HepG2 (cell line): Measurements from ENCODE around the gene DOHH. TPM values are rescaled to one million over a fixed set of nuclear protein-coding genes. Genes with fewer than 3 reads are reported as not detected.
A peak's percentile ranks its signal among the peaks of the same experiment; 100 is the strongest.

Experiments used
- ATAC-seq: fragments of 200-7000 bp; cut with Tn5 transposase; 3 replicates; pipeline ENCODE4 v1.9.1; 2020; ENCODE audit warnings: mild to moderate bottlenecking, moderate library complexity
- BruUV-seq: library from RNA; stranded (reverse); fragments of 400-500 nt; replicated peaks from 2 replicates; lab custom pipeline; 2021; lab: Mats Ljungman, UMichigan
- CTCF ChIA-PET: fragments of 300-600 bp; formaldehyde crosslinking; extraction: SDS; loops from one replicate; lab custom pipeline; 2021; ENCODE audit warnings: low total read pairs, inconsistent platforms, low intra/inter-chr PET ratio; lab: Yijun Ruan, JAX
- POLR2A ChIA-PET: fragments of 350-600 bp; sonication (Branson Sonifier 250); formaldehyde crosslinking; loops from one replicate; lab custom pipeline; 2020; ENCODE audit warnings: antibody characterized with exemption, inconsistent platforms; lab: Yijun Ruan, JAX
- DNase-seq: peaks from one replicate; pipeline ENCODE4 v3.0.0-alpha.2; 2015; ENCODE audit warnings: low spot score
- FAIRE-seq: peaks from 3 replicates; lab custom pipeline; 2011; peaks lifted over from hg19 to GRCh38; lab: Jason Lieb, UNC
- H2AFZ ChIP-seq: one replicate; pipeline ENCODE4 v1.6.1; 2011; ENCODE audit warnings: low read length, inconsistent platforms
- H3K27ac ChIP-seq: fragments of 300-600 bp; 3 replicates; pipeline ENCODE4 v1.8.0; 2011; ENCODE audit warnings: mixed run types, mild to moderate bottlenecking, mixed read lengths, low read length, inconsistent platforms; ENCODE audit not compliant: insufficient read depth; ENCODE audit errors: extremely low read length
- H3K27me3 ChIP-seq, 2 experiments: fragments of 200-600 bp in 1 of 2; 2 replicates in 1 of 2; 3 replicates in 1 of 2; pipeline versions ENCODE4 v1.6.0 to v1.8.0; 2011; ENCODE audit warnings: low read length in 2 of 2, mild to moderate bottlenecking in 2 of 2, moderate library complexity in 2 of 2, inconsistent platforms in 1 of 2; ENCODE audit not compliant: insufficient read depth in 2 of 2, control insufficient read depth in 1 of 2
- H3K36me3 ChIP-seq, 2 experiments: fragments of 200-600 bp in 1 of 2; replicated peaks in 1 of 2; 2 replicates in 1 of 2; 3 replicates in 1 of 2; pipeline versions ENCODE4 v1.5.1 to v1.8.0; 2011; ENCODE audit warnings: low read length in 2 of 2, inconsistent platforms in 1 of 2; ENCODE audit not compliant: insufficient read depth in 2 of 2, control insufficient read depth in 1 of 2
- H3K4me1 ChIP-seq: 2 replicates; pipeline ENCODE4 v1.5.1; 2012; ENCODE audit warnings: low read length, inconsistent platforms; ENCODE audit not compliant: insufficient read depth
- H3K4me2 ChIP-seq: 2 replicates; pipeline ENCODE4 v1.6.0; 2011; ENCODE audit warnings: low read depth, low read length, inconsistent platforms
- H3K4me3 ChIP-seq, 3 experiments: fragments of 200-600 bp in 1 of 3; sonication (generic), shearing (Covaris generic) in 1 of 3; replicated peaks in 1 of 3; 2 replicates each; pipeline ENCODE4 v1.5.1; 2011 to 2016; ENCODE audit warnings: low read length in 3 of 3, inconsistent platforms in 2 of 3, low read depth in 2 of 3, mild to moderate bottlenecking in 2 of 3, control low read depth in 1 of 3, mixed read lengths in 1 of 3; ENCODE audit not compliant: insufficient read depth in 1 of 3
- H3K79me2 ChIP-seq: one replicate; pipeline ENCODE4 v1.6.1; 2011; ENCODE audit warnings: low read length, inconsistent platforms; ENCODE audit not compliant: insufficient read depth
- H3K9ac ChIP-seq: 2 replicates; pipeline ENCODE4 v1.6.0; 2011; ENCODE audit warnings: mild to moderate bottlenecking, low read depth, low read length, inconsistent platforms; ENCODE audit not compliant: insufficient read depth
- H3K9me3 ChIP-seq: 2 replicates; pipeline ENCODE4 v1.5.1; 2012; ENCODE audit warnings: mild to moderate bottlenecking, low read length
- H4K20me1 ChIP-seq: 2 replicates; pipeline ENCODE4 v1.6.0; 2011; ENCODE audit warnings: inconsistent platforms, mild to moderate bottlenecking, low read length, moderate library complexity; ENCODE audit not compliant: insufficient read depth
- ATF2 ChIP-seq: sonication (generic); formaldehyde crosslinking; IDR thresholded peaks from 2 replicates; pipeline ENCODE4 v1.4.0; 2020; ENCODE audit warnings: missing genetic modification reagents
- CEBPB ChIP-seq: IDR thresholded peaks from 2 replicates; pipeline ENCODE4 v1.6.1; 2011; ENCODE audit warnings: low read depth, low read length, improper control_type of control experiment, borderline replicate concordance
- CEBPG ChIP-seq: IDR thresholded peaks from 2 replicates; pipeline ENCODE4 v1.6.1; 2016
- GATAD2A ChIP-seq: IDR thresholded peaks from 2 replicates; pipeline ENCODE4 v1.6.1; 2016
- GFI1 ChIP-seq: sonication (generic); formaldehyde crosslinking; IDR thresholded peaks from 2 replicates; pipeline ENCODE4 v1.5.0; 2020; ENCODE audit warnings: missing genetic modification reagents, mild to moderate bottlenecking, borderline replicate concordance
- HNRNPL ChIP-seq: fragments of 200-400 bp; formaldehyde crosslinking; IDR thresholded peaks from 2 replicates; pipeline ENCODE4 v1.6.1; 2017; ENCODE audit warnings: mild to moderate bottlenecking, low read depth, low read length
- KLF11 ChIP-seq: IDR thresholded peaks from 2 replicates; pipeline ENCODE4 v1.6.1; 2016; ENCODE audit warnings: missing compliant biosample characterization
- TOPORS ChIP-seq: sonication (generic); formaldehyde crosslinking; IDR thresholded peaks from 2 replicates; pipeline ENCODE4 v1.8.0; 2023; ENCODE audit warnings: mild to moderate bottlenecking, missing genetic modification reagents
- ZNF121 ChIP-seq: sonication (generic); formaldehyde crosslinking; IDR thresholded peaks from 2 replicates; pipeline ENCODE4 v1.5.0; 2020; ENCODE audit warnings: mild to moderate bottlenecking, missing genetic modification reagents
- ZNF136 ChIP-seq: sonication (generic); formaldehyde crosslinking; IDR thresholded peaks from 2 replicates; pipeline ENCODE4 v1.8.1; 2022; ENCODE audit warnings: low read depth, mild to moderate bottlenecking, moderate library complexity, missing genetic modification reagents
- ZNF687 ChIP-seq: sonication (generic); formaldehyde crosslinking; IDR thresholded peaks from 2 replicates; pipeline ENCODE4 v1.5.1; 2020; ENCODE audit warnings: mild to moderate bottlenecking, missing genetic modification reagents, moderate library complexity
- WGBS: methylation state at CpG from one replicate; pipeline ENCODE4 v1.1.6; 2017; ENCODE audit warnings: low lambda C conversion rate; 5-methylcytosine and 5-hydroxymethylcytosine counted together
- in situ Hi-C: cut with HindIII; loops from 2 replicates; pipeline ENCODE4 v1.10.0; 2017; ENCODE audit warnings: low pct_unique_long_range_greater_than_20kb; ENCODE audit not compliant: extremely low pct_ligation_motif_present
- intact Hi-C: fragments of 100-400 bp; cut with micrococcal nuclease; formaldehyde crosslinking; loops from one replicate; pipeline ENCODE4 v1.10.0; 2022; ENCODE audit not compliant: unreplicated experiment
- polyA plus RNA-seq, 8 experiments: library from polyadenylated mRNA; depleted of rRNA in 3 of 8; stranded (reverse) in 7 of 8; unstranded in 1 of 8; fragments of >200 nt; fragmentation: Illumina TruSeq in 4 of 8; extraction: Trizol in 4 of 8; gene quantifications; 2 replicates each; pipeline versions ENCODE4 v1.2.1 to v1.2.3, GENCODE V29; 2011 to 2016; ENCODE audit warnings: low read depth in 4 of 8, missing spikeins in 1 of 8, mixed read lengths in 1 of 8; ENCODE audit not compliant: insufficient read depth in 1 of 8
- total RNA-seq, 5 experiments: library from RNA; depleted of rRNA; stranded (reverse); fragments of >200 nt; fragmentation: Illumina TruSeq; extraction: Trizol; gene quantifications; 2 replicates each; pipeline ENCODE4 v1.2.3, GENCODE V29; 2016; ENCODE audit warnings: low read depth in 1 of 5

Gene DOHH
- total and polyA plus RNA-seq, 2 of the 13 experiments (the other 11 are each of a cell fraction or from before 2014, with no cell fraction given): 3.5 to 13.7 TPM

GRCh38 chr19:3517638-3518037 lies 17.2 kb upstream of the DOHH start:
- CTCF ChIA-PET: no interaction called here
- ATAC-seq (no peak), FAIRE-seq (no peak), DNase-seq (no peak)
- Histone ChIP-seq H3K9ac (no peak overlapping the region), H2AFZ (no peak overlapping the region), H3K36me3 (peaks cover 10 to 29% of the 10 kb centered on the region in 2 experiments; a peak in 4 of 5 replicates), H3K27me3 (no peaks in the 10 kb centered on the region), H3K4me1 (peaks cover 15% of the 10 kb centered on the region), H3K9me3 (no peaks in the 10 kb centered on the region), H4K20me1 (peaks cover 34% of the 10 kb centered on the region; the same call in 1 of the 2 replicates), H3K4me3 (no peak overlapping the region), H3K79me2 (peaks cover 51% of the 10 kb centered on the region), H3K4me2 (no peak overlapping the region), H3K27ac (no peak overlapping the region)
- in situ Hi-C loops (no loop called here), intact Hi-C loops (no loop called here)
- POLR2A ChIA-PET: no interaction called here
- 88% methylated on average over 2 of the region's 2 CpGs for WGBS
- no TSS peak for BruUV-seq
- TF ChIP-seq CEBPG (peak; percentile 34), ZNF121 (CRISPR knock-in tag) (peak; percentile 95), GFI1 (CRISPR knock-in tag) (peak; percentile 88), ZNF136 (CRISPR knock-in tag) (no peak), GATAD2A (0 out of 2 replicates have a peak, but pooled peaks have one; percentile 21), CEBPB (peak; percentile 57; the same call in 1 of the 2 replicates), ATF2 (CRISPR knock-in tag) (no peak)

- Histone ChIP-seq H3K9ac (no peak overlapping the region), H3K4me3 (no peak overlapping the region), H3K4me1 (peaks cover 15% of the 10 kb centered on the region), H3K36me3 (peaks cover 7 to 26% of the 10 kb centered on the region in 2 experiments; a peak in 4 of 5 replicates), H2AFZ (no peak overlapping the region), H4K20me1 (peaks cover 34% of the 10 kb centered on the region; the same call in 1 of the 2 replicates), H3K79me2 (peaks cover 58% of the 10 kb centered on the region), H3K27me3 (no peaks in the 10 kb centered on the region), H3K27ac (no peak overlapping the region), H3K9me3 (no peaks in the 10 kb centered on the region), H3K4me2 (no peak overlapping the region)
- in situ Hi-C loops (no loop called here), intact Hi-C loops (no loop called here)
- no peak for DNase-seq
- no peak for FAIRE-seq
- BruUV-seq: no TSS peak
- ChIA-PET POLR2A (no interaction called here), CTCF (no interaction called here)
- WGBS: 88% methylated on average over 9 of the region's 15 CpGs
- ATAC-seq: no peak
- TF ChIP-seq TOPORS (no peak), KLF11 (no peak), HNRNPL (0 out of 2 replicates have a peak, but pooled peaks have one; percentile 28), ZNF687 (CRISPR knock-in tag) (peak; percentile 20; the same call in 1 of the 2 replicates)
These were observed 16.3 kb upstream of the DOHH start for GRCh38 chr19:3516675-3517207.
